Anterior cingulate cortex (tissue), 58 donors: Measurements from ENCODE around the gene CDKL2.

Experiments
- DNase-seq, 58 donors: peaks; one replicate each; lab custom pipeline; 2025; lab: John Stamatoyannopoulos, UW

Gene CDKL2

DNA sequence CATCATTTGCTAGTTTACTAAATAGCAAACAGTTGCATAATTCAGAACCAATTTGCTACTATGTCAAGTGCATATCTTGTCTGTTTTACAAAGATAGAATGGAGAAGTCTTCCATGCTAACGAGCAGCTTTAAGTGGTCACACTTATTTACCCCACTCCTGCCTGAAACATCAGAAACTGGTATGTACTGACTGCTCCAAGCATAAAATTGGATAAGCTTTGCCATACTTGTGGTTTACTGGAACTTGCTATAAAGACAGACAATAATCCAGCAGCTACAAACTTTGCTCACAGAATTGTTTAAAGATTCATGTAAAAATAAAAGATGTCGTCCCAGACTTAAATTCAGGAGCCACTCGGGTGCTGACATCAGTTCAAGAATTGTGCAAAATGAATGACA lies 13.3 kb upstream of the CDKL2 start:
- no peak for DNase-seq

DNA sequence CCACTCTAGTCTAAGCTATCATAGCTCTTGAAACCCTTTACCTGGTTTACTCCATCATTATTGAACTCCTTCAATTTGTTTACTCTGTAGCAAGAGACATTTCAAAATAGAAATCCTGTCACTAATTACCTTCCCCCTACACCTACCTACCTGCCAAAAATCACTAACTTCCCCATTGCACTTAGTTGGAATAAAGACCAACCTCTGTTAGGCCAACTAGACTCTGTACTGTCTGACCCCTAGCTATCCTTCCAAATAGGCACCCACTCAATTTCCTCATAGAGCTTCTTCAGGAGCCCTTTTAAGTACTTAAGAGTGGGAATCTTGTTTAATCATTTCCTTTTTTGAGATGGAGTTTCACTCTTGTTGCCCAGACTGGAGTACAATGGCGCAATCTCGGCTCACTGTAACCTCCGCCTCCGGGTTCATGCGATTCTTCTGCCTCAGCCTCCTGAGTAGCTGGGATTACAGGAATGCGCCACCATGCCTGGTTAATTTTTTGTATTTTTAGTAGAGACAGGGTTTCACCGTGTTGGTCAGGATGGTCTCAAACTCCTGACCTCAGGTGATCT lies 8.9 kb upstream of the CDKL2 start:
- no peak for DNase-seq

DNA sequence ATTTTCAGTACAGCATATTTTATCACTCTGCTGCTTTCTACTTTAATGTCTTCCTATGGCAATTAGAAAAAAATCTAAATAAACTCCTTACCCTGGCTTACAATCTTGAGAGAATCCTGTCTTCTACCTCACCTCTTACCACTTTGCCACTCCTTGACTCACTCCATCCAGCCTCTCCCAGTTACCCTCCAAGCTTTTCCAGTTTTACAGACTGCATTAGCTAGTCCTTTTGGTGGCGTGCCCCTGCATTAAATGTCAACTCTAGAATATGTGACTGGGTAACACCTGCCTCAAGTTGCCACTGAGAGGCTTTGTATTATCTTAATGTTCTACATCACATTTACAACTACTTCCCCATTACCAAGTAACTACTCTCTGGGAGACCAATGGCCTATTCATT lies 7.5 kb upstream of the CDKL2 start:
- DNase-seq = no peak

DNA sequence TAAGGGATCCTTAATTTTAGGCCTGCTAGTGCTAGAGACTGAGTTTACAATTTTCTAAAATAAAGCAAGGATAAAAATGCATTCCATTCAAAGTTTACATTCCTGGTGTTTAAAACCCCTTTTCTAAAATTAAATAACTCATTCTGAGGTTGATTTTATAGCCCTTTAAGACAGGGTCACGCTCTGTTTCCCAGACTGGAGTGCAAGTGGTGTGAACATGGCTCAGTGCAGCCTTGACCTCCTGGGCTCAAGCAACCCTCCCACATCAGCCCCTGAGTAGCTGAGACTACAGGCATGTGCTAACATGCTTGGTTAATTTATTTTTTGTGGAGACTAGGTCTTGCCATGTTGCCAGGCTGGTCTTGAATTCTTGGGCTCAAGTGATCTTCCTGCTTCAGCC lies 6.8 kb upstream of the CDKL2 start:
- DNase-seq = no peak

DNA sequence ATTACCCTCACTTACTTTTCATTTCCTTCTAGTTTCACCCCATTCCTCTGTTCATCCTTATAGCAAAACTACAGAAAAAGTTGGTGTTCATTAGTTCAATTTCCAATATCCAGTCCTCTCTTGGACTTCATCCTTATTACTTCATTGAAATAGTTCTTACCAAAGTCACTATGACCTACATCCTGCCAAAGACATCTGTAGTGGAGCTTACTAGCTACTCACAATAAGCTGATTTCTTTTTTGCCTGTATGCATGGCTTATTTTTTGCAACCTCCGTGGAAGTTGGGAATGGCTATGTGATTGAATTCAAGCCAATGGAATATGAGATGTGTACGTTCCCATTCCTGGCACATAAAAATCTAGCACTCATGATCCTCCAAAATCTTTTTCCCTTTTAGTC lies 4.6 kb upstream of the CDKL2 start:
- no peak for DNase-seq

DNA sequence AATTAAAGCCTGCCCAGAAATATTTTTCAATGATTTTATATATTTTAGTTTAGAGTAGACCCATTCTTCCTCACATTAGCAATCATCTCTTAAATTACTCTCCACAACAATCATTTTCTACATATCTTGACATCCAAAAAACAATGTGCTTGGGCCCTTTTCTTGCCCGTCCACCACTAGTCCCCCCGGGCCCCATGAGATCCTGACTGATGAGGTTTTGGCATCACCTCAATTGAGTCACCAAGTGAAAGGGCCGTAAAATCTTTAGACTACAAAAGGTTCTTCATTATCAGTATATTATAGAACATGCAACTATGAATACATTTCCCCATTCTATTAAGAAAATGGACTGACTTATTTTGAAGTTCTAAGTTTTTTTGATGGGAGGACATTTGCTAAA lies 4.0 kb upstream of the CDKL2 start:
- no peak for DNase-seq

DNA sequence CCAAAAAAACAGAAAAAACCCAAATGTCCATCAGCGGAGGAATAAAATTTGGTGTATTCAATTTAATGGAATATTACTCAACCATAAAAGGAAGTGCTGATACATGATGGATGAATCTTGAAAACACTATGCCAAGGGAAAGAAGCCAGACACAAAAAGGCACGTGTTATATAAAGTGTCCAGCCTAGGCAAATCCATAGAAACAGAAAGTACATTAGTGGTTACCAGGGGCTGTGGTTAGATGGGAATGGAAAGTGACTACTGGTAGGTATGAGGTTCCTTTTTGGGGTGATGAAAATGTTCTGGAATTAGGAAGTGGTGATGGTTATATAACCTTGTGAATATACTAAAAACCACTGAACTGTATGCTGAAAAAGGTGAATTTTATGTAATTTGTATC lies 3.5 kb upstream of the CDKL2 start:
- no peak for DNase-seq

DNA sequence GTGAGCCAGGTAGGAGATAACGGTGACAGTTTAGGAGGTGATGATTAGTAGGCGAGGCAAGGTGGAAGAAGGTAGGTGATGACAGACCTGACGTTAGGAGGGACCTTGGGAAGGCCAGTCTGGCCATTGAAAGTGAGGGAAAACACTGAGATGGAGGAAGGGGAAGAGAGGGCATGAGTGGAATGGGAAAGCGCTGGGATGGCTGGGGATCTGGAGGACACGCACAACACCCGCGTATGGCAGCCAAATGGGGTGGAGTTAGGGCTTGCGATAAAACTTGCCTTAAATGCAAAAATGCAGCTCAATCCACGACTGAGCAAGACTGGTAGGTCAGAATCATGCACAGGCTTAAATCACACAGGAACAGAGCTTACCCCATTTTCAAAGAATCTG lies 605 bp upstream of the CDKL2 start:
- DNase-seq = peak in 16 of 58 donors; percentile 1 to 53 (median 32)

DNA sequence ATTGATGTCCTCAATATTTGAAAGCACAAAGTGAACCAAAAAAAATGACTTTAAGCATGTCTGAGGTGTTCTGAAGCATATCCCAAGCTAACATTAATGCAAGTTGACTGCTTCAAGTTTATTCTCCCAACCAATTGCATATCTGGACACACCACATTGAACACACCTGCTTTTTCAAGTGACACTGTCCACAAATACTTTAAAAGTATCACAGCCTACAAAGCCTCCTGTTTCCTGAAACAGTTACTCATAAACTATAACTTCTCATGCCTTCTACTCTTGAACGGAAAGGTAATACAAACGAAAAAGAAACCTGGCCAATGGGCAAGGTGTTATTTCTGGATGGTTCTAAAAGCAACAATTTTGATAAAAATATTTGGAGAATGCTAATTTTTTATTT lies 1.1 kb downstream of the CDKL2 start:
- no peak for DNase-seq

DNA sequence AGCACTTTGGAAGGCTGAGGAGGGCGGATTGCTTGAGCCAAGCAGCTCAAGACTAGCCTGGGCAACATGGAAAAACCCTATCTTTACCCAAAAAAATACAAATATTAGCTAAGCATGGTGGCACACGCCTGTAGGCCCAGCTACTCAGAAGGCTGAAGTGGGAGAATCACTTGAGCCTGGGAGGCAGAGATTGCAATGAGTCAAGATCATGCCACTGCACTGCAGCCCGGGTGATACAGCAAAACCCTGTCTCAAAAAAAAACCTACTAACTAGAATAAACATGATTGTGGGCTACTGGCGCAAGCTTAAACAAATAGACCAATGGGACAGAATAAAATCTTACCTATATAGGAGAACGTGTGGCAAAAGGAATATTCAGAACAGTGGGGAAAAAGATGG lies 7.3 kb downstream of the CDKL2 start:
- no peak for DNase-seq

DNA sequence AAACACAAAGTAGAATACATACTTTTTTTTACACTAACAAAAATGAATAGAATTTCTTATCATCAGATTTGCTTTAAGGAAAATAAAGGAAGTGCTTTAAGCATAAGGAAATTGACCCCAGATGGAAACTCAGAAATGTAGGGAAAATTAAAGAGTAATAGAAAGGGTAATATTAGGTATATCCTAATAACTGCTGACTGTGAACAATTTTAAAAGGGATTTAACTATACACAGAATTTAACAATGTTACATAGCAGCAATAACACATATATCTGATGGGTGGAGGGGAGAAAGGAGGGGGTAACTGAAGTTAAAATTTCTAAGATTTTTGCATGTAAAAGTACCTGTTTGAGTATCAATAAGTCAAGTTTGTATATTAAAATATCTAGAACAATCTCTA lies 8.6 kb downstream of the CDKL2 start:
- no peak for DNase-seq

DNA sequence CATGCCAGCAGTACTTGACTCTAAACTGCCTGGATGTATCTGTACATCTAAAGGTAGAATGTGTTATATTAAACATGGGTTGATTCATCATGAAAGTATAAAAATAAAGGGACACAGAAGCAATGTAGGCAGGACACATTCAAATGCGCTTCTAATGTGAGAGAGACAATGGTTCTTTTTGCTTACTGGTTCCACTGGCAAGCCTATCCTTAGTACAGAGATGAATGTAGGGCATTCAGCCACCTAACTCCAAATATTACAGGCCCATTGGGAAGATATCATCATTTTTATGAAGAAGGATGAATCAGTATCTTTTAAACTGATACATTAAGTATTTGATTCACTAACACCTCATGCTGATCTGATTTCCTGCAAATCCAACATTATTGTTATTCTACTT lies 18.0 kb downstream of the CDKL2 start:
- peak in 2 of 58 donors; percentile 1 to 9 for DNase-seq

DNA sequence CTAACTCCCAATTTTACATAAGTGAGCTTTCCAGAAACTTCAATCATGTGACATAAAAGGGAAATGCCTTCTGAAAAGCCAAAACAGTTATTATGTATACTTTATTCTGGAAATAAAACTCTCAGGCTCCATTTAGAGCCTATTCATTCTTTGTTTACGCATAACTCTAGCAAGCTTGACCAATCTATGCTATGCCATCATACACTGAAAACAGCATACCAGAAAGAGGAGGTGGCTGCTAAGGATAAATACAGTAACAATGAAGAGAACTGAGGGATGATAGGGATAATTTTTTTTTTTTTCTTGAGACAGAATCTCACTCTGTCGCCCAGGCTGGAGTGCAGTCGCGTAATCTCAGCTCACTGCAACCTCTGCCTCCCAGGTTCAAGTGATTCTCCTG lies 24.4 kb downstream of the CDKL2 start:
- DNase-seq = no peak

DNA sequence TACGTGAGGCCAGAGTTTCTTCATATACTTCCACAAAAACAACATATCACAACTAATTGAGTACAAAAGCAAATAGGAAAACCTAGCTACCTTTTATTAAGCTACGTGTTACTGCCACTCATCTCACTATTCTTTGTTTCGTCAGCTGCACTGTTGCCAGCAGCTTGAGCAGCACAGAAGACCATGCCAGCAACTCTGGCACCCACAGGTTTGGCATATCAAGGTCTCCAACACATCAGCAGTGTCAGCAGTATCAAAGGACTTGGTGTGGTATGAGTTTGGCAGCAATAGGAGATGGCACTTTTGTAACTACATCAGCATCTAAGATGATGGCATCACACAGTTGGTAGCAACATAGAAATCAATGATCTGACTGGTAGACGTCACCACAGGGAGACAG lies 30.7 kb downstream of the CDKL2 start:
- DNase-seq = no peak

DNA sequence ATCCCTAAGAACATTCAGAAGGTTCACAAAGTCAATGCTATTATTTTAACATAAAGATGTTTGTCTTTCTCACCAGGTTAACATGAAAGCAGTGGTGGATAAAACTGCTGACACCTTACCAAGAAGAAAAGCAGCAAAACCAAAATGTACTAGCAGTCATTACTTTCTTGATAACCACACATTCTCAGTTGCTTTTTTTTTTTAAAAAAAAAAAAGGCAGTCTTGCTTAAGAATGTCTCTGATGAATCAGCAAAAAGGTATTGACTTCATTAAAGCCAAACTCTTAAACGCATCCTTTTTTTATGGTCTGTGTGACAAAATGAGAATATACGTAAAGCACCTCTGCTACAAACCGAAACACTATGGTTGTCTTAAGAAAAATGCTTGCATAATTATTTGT lies 31.9 kb downstream of the CDKL2 start:
- DNase-seq = no peak

DNA sequence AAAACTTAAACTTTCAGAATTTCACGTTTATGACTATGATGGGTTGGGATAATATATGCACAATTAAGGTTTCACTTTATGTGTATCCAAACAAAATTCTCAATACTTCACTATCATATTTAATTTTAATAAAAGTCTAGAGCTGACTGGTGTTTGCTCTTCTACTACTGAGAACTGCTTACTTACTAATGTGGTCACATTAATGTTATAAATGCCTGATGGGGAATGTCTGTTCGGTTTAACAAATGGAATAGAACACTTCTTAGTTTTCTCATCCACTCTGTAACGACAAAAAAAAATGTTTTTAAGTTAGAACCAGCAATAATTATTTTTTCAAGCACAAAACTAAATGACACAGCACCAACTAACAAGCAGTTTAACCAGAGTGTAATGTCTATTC lies 34.3 kb downstream of the CDKL2 start:
- DNase-seq = no peak

DNA sequence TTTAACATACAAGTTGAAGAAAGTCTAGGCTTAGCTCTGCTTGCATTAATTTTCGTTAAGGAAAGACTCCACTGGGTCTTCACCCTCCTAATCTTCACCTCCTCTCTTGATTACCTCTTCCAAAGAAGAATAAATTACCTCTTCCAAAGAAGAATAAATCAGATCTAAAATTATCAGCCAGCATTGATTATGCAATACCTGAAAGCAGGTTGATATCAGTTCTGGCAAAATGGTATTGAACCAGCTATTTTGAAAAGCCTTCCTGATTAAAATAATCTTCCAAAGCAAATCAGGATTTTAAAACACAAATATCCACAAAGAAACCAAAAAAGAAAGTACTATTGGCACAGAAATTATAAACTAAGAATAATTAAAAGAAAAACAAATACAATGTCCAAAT lies 36.9 kb downstream of the CDKL2 start:
- DNase-seq = no peak

DNA sequence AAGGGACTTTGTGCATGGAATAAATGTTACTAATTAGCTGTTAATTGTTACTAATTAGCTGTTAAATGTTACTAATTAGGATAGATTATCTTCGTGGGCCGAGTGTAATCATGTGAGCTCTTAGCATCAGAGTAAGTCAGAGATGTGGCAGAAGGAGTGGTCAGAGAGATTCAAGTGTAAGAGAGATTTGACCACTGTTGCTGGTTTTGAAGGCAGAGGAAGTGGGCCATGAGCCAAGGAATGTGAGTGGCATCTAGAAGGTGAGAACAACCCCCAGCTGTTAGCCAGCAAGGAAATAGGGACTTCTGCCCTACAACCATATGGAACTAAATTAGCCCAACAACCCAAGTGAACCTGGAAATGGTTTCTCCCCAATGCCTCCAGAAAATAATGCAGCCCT lies 46.3 kb downstream of the CDKL2 start:
- DNase-seq = no peak

DNA sequence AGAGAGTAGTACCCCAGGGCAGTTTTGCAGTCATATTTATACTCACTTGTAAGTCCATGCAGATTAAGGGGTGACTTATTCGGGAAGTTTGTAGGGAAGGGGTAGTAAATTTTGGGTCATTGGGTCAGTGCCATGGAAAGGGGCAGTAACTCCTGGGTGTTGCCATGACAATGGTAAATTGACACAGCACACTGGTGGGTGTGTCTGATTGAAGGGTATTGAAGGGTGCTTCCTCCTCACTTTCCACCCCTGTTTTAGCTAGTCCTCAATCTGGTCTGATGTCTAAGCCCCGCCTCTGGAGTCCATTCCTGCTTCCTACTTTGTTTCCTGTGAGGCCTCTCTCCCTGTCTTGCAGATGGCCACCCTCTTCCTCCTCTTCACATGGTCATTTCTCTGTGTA lies 62.6 kb downstream of the CDKL2 start:
- DNase-seq = no peak

DNA sequence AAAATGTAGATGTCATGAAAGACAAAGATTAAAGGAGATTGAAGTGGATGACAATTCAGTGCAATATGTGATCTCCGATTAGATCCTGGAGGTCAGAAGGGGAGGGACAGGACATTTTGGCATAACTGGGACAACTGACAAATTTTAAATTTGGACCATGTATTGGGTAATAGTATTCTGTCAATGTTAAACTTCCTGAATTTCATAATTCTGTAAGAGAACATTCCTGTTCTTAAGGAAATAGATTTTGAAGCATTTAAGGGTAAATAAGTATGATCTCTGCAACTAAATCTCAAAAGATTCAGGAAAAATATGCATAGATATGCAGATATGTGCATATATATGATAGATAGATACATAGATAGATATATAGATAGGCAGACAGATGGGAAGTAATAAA lies 63.4 kb downstream of the CDKL2 start:
- DNase-seq = no peak

DNA sequence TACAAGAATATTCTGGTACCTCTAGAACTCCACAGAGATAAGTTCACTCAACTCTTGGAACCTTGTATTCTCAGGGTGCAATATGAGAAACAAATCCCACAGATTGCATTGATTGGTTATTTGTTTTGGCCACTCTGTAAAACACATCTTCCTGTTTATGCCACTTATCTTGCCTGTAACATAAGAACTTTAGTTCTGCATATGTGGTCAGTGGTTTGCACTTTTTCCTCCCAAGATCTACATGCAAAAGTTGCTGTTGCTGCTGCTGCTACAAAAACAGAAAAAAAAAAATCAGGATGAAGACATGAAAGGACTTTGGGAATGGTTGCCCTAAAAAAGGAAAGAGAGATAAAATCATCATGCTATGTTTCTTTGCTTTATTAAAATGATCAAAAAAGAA lies 64.8 kb downstream of the CDKL2 start:
- no peak for DNase-seq

DNA sequence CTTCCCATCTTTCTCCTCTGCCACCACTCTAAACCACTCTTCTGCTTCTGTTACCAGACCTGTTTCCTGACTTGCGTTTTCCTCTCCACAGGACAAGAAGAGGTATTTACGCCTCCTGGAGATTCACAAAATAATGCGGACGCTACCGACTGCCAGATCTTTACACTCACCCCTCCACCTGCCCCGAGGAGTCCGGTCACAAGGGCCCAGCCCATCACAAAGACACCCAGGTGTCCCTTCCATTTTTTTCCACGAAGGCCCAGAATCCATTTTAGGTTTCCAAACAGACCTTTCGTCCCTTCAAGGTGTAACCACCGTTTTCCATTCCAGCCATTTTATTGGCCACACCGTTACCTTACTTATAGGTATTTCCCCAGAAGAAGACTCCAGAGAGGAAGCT lies 66.3 kb downstream of the CDKL2 start:
- DNase-seq = no peak

DNA sequence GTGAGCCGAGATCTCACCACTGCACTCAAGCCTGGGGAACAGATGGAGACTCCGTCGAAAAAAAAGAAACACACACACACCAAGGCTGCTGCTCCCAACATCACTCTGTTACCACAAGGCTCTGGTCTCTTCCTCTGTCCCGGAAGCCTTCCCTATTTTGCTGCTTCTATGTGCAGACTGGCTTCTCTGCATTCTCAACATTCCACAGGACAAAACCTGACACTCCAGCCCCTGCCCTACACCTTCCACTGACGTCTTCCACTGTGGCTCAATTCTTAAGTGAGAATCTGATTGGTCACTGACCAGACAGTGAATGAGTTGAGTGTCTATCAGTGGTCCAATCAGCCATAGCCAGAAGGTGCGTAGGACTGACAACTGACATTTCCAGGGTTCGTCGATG lies 68.5 kb downstream of the CDKL2 start:
- no peak for DNase-seq

DNA sequence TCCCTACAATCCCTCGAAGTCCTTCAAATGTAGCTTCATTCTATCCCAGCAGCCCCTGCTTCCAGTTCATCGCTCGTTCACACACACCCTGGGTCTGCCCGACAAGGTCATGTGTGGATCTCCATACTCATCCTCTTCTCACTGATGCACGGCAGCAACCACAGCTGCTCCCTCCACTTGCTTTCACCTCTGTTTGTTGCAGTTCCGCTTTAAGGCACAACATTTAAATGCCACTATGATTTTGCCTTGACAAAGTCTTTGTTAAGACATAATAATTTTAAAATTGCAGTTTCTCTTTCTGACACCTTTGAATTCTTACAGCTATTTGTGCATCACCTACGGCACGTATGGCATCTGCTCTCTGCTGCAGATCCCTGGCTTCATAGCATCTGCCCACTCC lies 72.6 kb downstream of the CDKL2 start:
- no peak for DNase-seq
